Lower leg skin (tissue), 3 donors: ENCODE measurements around the gene PROKR1.

Experiments
- POLR2A ChIP-seq, 2 donors: fragments of 450-650 bp; IDR thresholded peaks; one replicate each; pipeline ENCODE4 v1.6.1; 2016 to 2017; ENCODE audit warnings: antibody characterized with exemption in 2 of 2, mild to moderate bottlenecking in 1 of 2, moderate library complexity in 1 of 2
- TF ChIP-seq, protein P1 (sequence below), 3 donors: fragments of 450-650 bp; IDR thresholded peaks; one replicate each; pipeline ENCODE4 v1.5.1; 2016; ENCODE audit warnings: antibody characterized with exemption in 3 of 3, mild to moderate bottlenecking in 3 of 3, moderate library complexity in 2 of 3

- TF ChIP-seq, protein P1, sequence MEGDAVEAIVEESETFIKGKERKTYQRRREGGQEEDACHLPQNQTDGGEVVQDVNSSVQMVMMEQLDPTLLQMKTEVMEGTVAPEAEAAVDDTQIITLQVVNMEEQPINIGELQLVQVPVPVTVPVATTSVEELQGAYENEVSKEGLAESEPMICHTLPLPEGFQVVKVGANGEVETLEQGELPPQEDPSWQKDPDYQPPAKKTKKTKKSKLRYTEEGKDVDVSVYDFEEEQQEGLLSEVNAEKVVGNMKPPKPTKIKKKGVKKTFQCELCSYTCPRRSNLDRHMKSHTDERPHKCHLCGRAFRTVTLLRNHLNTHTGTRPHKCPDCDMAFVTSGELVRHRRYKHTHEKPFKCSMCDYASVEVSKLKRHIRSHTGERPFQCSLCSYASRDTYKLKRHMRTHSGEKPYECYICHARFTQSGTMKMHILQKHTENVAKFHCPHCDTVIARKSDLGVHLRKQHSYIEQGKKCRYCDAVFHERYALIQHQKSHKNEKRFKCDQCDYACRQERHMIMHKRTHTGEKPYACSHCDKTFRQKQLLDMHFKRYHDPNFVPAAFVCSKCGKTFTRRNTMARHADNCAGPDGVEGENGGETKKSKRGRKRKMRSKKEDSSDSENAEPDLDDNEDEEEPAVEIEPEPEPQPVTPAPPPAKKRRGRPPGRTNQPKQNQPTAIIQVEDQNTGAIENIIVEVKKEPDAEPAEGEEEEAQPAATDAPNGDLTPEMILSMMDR (IDR thresholded peaks at IDR 0.05), result no peak
- TF ChIP-seq POLR2A (IDR thresholded peaks at IDR 0.05), result no peak
Observed at GRCh38 chr2:68623820-68624219, 19.6 kb upstream of the PROKR1 start.
